ENCODE measurements around the gene CLSTN2. TPM values are rescaled to one million over a fixed set of nuclear protein-coding genes. Genes with fewer than 3 reads are reported as not detected.

CLSTN2 gene
- 3.1 and 4.2 TPM in 2 replicates for total RNA-seq

DNA sequence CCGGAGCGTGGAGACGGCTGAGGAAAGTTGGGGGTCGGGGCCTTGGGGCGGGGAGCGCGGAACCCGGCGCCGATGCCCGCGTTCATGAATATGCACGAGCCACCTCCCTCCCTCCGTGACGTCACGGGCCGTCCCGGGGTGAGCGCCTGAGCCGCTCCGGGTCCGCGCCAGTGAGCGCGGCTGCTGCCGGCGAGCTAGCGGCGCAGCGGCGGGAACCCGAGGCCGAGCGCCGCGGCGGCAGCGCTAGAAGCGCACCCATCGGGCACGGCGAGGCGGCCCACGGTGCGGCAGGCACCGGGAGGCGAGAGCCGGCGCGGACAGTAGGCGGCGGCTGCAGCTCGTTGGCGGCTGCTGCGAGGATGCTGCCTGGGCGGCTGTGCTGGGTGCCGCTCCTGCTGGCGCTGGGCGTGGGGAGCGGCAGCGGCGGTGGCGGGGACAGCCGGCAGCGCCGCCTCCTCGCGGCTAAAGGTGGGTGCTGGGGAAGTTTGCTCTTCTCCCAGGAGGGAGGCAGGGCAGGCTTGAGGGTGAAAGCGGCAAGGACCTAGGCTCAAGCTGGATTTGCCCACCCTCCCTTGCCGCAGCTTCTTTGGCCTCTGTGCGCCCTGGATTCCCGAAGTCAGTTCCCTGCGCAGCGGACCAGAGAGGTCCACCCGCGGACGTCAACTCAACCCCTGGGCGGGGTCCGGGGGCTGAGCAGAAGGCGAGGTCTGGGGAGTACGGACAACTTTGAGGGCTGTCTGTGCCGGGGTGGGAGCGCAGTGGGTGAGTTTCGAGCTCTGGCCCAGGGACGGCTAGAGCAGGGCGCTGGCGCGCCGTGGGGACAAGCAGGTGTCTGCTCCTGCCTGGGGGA is at the start of gene CLSTN2:
TSS of gene CLSTN2 (plus strand) at position 170 of the 850 bp plus-strand sequence.

